GM19395 (cell line): ENCODE measurements around the gene PLD5.
A peak's percentile ranks its signal among the peaks of the same experiment; 100 is the strongest.
"Not testable (repeated sequence)": the region's sequence is repeated elsewhere in the genome, so short reads cannot be mapped to it uniquely, and the experiment has no call there.

ENCODE experiments used
- ATAC-seq: cut with Tn5 transposase; IDR thresholded peaks from one replicate; pipeline ENCODE4 v1.9.1; 2021; ENCODE audit warnings: mild to moderate bottlenecking, moderate library complexity; ENCODE audit not compliant: unreplicated experiment

PLD5 gene

DNA sequence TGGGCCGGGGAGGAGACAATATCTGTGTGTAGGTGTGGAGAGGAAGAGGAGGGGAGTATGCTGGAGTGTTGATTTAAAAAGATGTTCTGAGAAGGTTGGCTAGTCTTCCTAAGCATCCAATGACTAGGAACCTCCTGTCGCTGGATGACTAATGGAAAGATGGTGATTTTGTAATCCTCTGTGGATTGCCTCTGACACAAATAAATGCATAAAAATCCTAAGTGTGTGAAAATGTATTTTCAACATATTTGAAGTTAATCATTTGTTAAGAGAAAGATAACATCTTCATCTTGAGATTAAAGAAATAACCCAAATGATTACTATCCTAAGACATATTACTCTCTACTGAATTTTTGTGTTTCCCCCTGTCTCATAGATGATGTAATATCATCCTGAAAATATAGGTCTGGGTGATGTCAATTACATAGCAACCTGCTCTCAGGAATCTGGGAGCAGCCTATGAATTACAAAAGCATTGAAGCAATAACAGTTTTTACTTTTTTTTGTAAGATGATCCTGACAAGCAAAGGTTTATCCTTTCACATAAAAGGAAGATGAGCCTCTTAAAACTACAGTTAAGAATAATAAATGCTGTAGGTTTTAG is 305.1 kb downstream of the PLD5 start:
- no peak for ATAC-seq

DNA sequence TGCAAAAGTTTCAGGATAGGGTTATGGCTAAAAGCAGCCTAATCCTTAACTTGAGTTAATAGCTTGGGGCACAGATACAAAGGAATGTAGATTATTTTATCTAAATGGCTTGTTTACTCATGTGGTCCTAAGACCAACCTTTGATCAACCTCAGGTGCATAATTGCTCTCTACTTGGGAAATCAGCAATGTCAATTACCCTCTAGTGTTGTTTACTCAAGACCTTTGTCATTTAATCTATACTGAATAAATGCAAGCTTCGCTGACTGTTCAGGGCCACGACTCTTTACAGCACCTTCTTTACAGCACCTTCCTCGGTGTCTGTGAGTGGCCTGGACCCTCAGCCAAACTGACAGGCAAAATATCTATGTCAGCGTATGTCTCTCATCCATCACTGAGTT is 308.1 kb downstream of the PLD5 start:
- no peak for ATAC-seq

DNA sequence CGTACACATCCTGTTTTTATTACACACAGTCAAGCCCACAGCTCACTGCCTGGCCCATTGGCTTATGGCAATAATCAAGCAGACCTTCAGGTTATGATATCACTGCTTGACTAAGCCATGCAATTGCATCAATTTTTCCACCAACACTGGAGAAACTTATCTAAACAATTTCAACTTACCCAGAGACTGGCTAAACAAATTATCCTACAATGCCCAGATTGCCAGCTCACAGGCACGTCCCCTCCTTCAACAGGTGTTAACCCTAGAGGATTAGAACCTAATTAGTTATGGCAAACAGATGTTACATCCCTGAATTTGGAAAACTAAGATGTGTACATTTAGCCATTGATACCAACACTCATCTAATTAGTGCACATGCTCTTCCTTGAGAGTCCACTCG is 310.0 kb downstream of the PLD5 start:
- ATAC-seq: not testable (repeated sequence)

DNA sequence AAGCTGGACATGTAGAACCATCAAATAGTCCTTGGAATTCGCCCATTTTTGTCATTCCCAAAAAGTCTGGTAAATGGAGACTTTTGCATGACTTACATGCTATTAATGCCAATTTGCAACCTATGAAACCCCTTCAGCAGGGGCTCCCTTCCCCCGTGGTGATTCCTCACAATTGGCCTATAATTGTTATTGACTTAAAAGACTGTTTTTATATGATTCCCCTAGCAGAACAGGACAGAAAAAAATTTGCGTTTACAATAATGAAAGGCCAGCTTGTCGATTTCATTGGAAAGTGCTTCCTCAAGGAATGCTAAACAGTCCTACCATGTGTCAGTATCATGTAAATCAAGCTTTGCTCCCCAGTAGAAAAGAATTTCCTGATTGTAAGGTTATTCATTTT is 311.5 kb downstream of the PLD5 start:
- ATAC-seq: not testable (repeated sequence)

DNA sequence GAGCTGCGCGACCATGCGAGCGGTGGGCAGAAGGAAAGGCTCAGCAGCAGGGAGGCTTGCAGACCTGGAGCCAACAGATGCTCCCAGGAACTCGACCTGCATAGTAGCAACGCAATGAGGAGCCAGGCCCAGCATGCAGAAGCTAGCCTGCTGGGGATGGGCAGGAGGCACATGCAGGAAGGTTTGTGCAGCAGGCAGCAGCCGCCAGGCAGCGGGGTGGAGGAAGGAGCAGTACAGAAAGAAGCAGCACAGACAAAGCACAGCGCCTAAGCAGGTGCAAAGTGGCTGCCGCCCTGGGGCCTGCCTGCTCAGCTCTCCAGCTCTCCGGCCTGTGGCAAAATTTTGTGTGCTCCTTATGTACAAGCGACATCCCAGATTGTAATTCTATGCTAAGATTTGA is 312.1 kb downstream of the PLD5 start:
- ATAC-seq: no peak

DNA sequence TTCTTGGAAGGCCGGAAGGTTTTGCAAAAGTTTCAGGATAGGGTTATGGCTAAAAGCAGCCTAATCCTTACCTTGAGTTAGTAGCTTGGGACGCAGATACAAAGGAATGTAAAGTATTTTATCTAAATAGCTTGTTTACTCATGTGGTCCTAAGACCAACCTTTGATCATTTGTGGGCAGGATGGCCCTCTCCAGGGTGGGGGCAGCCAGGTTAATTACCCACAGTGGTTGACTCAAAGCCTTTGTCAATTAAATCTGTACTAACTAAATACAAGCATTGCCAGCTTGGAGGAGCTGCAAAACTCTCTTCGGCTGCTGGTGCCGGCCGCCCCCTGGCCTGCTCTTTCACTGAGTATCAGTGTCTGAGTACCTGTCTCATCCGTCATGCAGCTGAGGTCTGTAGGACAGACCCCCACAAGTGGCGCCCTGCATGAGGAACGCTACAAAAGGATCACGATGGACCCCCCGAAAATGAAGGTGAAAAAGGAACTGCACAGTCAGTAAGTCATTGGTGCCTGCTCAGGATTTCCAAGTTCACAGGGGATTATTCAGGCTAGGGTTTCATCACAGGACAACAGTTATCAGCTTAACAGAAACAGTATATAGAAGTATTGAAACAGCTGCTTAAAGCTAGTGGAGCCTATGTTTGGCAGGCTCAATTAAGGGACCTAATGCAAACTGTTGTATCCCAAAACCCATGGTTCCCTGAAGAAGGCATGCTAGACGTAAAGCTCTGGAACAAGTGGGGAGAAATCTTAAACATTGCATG is 313.1 kb downstream of the PLD5 start:
- no peak for ATAC-seq

DNA sequence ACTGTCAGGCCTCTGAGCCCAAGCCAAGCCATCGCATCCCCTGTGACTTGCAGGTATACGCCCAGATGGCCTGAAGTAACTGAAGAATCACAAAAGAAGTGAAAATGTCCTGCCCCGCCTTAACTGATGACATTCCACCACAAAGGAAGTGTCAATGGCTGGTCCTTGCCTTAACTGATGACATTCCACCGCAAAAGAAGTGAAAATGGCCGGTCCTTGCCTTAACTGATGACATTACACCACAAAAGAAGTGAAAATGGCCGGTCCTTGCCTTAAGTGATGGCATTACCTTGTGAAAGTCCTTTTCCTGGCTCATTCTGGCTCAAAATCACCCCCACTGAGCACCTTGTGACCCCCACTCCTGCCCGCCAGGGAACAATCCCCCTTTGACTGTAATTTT is 314.2 kb downstream of the PLD5 start:
- not testable (repeated sequence) for ATAC-seq

DNA sequence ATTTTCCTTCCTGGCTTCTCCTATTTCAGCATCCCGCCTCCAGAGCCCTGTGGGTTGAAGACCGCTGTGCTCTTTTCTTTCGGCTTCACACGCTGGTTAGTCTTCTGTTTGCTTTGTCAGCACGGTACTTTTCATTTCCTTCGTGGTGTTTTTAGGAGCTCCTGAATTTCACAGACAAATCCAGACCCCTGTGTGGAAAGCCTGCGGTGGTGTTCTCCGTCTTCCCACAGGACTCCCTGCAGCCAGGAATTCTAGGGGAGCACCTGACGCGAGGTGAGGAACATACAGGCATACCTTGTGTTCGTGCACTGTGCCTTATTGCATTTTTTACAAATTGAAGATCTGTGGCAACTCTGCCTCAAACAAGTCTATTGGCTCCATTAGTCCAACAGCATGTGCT is 315.4 kb downstream of the PLD5 start:
- ATAC-seq: no peak

DNA sequence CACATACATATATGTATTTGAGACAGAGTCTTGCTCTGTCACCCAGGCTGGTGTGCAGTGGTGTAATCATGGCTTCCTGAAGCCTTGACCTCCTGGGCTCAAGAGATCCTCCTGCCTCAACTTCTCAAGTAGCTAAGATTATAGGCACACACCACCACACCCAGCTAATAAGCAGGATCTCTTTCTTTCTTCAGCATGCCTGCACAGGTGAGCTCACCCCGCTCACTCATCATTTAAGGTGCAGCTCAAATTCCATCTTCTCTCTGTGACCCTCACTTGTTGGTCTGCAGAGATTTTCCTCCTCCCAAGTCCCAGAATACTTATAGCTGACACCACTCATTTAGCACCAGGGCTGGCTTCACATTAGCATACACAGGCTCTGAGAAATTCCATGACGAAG is 316.5 kb downstream of the PLD5 start:
- ATAC-seq: no peak

DNA sequence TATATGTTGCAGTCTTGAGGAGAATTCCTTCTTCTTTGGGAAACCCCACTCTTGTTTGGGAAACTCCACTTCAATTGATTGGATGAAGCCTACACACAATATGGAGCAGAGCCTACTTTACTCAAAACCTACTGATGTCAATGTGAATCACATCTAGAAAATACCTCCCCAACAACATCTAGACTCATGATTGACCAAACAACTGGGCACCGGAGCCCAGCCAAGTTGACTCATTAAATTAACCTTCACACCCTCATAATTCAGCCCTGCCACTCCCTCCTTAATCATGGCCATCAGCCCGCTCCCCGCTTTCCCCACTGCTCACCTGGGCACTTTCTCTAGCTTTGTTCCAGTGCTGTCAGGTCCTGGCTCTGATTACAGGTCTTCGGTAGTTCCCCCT is 317.5 kb downstream of the PLD5 start:
- ATAC-seq: no peak

DNA sequence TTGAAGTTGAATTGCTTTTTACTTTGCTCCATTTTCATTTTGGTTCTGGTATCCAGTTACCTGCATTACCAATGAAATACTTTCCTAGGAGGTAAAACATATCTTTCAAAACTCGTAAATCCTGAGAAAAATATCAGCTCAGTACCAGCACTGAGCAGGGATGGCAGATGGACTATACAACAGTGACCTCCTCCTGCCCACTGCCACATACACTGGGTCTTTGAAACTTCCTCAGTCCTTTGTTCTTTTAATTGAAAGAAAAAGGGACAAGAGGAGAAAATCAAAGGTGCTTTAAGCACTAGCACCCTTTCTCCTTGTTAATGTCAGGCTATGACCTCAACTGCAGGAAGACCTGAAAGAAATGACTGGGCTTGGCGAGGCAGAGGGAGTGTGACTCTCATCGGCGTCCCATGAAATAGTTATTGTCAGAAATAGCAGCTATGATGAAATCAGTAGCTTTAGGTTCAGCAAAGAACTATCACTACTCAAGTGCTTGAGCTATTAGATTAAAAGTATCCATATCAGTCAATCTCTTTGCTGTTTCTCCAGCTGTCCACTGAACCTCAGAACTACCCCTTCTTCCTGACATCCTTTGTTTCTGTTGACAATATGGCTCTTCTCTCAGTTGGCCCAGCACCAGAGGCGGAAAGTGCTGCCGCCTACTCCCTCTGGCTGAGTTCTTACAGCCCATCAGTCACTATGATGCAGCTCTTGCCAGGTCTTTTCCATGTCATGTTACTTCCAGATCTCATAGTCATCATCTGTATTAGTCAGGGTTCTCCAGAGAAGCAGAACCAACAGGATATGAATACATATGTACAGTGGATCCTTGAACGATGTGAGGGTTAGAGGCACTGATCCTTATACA is 318.6 kb downstream of the PLD5 start:
- ATAC-seq: no peak

DNA sequence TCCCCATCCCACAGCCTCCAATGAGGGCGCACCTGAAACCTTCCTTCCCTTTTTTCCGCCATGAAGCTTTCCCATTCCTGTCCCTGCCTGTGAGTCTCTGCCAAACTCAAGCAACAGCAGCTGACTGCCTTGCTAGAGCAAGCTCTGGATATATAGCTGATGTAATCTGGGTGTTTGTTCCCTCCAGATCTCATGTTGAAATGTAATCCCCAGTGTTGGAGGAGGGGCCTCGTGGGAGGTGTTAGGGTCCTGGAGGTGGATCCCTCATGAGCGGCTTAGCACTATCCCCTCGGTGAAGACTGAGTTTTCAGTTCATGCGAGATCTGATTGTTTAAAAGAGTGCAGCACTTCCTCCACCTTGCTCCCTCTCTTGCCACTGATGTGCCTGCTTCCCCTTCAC is 321.2 kb downstream of the PLD5 start:
- no peak for ATAC-seq

DNA sequence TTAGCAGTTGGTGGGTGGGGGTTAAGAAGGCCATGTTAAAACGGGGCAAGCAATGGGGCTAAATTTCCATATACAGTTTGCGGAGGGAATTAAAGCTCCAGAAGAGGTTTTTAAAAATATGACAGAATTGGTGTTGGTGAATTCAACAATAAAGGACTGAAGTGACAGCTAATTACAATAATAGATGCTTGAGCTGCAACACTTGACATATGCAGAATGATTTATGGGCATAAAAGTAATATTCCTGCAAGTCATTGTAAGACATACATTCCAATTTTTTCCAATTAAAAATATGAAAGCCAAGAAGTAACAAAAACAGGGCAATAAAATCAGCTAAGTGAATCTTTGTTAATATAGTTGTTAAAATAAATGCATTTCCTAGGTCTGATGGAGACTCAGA is 323.4 kb downstream of the PLD5 start:
- ATAC-seq: no peak

DNA sequence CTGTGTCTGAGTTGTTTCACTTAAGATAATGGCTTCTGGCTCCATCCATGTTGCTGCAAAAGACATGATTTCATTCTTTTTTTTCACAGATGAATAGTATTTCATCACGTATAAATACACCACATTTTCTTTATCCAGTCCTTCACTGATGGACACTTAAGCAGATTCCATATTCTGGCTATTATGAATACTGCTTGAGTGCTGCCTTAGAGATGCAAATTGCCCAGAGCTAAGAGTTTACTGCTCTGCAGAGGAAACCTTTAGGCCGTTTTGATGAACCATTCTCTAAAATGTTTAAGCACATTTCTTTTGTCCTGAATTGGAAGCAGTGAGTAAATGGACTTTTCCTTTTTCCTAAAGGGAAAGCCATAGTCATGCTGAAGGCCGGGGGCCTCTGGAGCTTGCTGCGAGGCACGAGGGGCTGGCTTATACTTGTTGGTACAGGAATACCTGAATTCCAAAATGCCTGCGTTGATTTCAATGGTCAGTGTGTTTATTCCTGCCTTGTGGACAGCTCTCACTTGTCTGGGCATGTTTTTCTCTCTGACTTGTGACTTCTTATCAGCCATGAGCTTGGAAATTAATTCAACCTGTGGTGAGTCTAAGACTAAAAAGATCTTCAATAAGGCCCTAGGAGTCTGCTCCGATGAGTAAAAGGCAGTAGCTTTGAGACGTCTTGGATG is 324.6 kb downstream of the PLD5 start:
- ATAC-seq: no peak

DNA sequence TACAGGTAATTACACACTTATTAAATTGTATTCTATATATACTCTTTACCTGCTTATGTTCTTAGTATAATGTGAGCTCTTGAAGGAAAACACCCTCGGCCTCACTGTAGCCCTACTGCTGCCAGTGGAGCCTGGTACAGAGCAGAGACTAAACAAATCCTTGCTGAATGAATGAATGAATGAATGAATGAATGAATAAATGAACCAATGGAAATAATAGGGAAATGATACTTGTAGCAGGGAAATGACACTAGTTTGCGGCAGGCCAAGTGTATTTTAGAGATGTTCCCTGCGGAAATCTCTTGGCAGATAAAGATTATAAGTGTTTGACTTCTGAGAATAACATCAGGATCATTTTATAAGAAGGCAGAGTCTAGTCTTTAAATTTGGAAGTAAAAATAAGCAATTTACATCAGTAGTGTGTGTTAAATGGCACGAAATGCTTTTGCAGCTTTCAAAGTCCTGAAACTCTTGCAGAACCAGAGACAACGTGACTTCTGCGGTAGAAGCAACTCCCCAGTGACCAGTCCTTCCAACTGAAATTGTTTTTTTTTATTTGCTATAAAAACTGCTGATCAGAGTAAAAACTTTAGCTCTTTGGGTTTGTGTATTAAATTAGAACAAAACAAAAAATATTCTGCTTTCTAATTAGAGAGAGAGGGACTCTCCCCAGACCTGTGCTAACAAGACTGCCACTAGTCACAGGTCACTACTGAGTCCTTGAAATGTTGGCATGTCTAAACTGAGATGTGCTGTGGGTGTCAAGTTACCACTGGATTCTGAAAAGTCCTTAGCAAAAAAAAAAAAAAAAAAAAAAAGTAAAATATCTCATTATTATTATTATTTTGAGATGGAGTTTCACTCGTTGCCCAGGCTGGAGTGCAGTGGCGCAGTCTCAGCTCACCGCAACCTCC is 326.3 kb downstream of the PLD5 start:
- ATAC-seq: no peak

DNA sequence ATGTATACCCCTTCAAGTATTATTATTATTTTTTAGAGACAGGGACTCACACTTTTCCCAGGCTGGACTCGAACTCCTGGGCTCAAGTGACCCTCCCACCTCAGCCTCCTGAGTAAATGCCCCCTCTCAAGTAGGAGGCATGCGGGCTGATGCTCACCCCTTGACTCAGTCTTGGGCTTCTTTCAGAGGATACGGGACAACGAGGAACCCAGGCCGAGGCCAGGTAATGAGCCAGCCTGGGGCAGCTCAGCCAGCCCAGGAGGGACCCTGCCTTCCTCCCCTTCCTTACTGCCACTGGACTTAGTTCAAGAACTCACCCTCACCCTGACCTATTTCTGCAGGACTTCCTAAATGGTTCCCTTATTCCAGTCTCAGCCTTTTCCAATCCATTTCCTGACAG is 327.6 kb downstream of the PLD5 start:
- no peak for ATAC-seq

DNA sequence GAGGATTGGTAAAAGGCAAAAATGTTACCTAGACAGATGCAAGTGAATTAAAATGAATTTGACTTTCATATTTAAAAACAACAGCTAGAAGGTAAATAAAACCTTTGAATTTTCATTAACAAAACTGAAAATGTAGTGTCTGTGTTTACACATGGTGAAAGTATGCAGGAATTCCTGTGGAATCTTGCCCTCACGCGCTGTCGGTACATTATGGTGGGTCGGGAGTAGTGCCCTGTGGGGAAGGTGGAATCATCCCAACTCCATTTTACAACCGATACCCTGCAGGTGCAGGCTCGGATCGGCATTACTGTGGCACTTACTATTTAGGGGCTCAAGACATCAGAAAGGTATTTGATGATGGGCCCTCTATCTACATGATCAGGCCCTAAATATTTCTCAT is 328.4 kb downstream of the PLD5 start:
- no peak for ATAC-seq

DNA sequence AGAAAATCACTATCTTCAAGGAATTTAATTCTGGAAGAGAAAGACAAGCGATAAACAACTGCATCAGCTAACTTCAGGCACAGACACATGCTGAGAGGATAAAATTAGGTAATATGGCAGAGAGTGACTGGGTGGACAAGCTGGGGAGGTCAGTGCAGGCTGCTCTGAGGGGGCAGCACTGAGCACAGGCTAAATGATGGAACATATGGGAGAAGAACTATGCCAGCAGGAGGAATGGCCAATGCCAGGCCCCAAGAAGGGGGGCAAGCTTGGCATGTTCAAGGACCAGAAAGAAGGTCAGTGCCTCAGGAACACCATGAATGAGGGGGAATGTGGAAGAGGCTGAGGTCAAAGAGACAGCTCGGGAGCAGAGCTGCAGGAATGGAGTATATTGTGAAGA is 334.9 kb downstream of the PLD5 start:
- no peak for ATAC-seq

DNA sequence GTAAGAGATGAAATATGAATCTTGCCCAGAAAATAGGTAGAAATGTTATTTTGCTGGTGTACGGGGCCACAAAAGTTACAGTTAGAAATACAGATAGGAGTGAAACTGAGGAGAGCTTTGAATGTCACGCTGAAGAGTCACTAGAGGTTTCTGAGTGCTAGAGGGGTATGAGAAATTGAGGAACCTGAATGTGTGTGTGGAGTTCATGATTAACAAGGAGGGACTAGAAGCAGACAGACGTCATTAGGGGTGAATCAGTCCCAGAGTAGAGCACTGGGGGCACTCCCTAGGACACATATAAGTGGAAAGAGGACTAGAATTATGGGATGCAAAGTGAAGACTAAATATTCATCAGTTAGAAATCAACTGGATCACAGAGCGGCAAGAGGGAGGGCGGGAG is 336.7 kb downstream of the PLD5 start:
- peak; percentile 83 for ATAC-seq

DNA sequence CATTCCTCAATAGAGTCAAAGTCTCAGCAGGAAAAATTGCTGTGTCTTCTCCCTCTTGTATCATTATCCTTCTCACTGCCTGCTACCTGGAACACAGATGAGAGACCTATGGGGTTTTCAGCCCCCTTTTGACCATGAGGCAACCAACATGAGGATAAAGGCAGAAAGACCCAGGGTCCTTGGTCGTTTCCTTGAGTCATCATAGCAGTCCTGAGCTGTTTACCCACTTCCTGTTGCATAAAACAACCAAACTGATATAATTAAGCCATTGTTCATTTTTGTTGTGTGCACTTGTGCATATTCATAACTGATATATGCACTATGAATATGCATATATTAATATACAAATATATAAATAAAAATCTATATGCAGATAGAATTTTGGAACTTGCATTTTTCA is 337.3 kb downstream of the PLD5 start:
- no peak for ATAC-seq
